Stimulated activated CD4-positive, alpha-beta T cell treated with anti-CD3 and anti-CD28 coated beads, Interleukin-2, amount 100 ng/mL, for 48 hours (primary cell): ENCODE measurements around the gene TBXA2R.
"Not testable (repeated sequence)": the region's sequence is repeated elsewhere in the genome, so short reads cannot be mapped to it uniquely, and the experiment has no call there.

ENCODE experiments used
- DNase-seq, 2 donors: peaks; one replicate each; pipeline ENCODE4 v3.0.0-alpha.2; 2020

TBXA2R gene

DNA sequence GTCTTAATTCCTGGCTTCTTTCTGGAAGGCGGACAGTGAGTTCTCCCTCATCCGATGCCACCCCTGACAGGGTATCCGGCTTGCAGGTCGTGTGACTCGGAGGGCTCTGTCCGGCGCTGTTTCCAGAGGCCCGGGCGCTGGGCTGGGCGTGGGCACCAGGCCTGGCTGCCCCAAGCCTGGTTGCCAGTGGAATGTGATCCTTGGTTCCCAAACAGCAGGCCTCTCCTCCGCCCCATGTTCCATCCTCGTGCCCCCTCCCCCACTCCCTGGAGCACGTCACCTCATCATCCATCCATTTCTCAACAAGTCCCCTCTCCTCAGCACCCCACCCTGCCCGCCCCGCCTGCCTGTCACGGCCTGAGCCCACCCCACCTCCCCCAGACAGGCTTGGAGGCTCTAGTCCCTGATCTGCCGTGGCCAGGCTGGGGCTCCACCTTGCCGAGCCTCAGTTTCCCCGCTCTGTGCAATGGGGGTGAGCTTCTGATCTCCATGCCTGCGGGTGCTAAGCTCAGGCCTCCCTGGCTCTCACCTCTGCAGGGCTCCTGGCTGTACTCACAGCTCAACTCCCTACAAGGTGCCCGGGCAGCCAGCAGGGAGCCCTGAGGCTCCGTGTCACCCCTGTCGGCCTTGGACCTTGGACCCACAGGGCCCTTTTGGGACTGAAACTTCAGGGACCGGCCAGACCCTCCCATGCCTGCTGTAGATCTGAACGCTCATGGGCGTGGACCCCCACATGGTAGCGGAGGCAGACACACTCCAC, 2.3 kb downstream of the TBXA2R start:
- DNase-seq: no peak

GRCh38 chr19:3603121-3603811, 3.4 kb downstream of the TBXA2R start:
- no peak for DNase-seq

- DNase-seq: no peak
These were observed 5.7 kb downstream of the TBXA2R start for GRCh38 chr19:3601021-3601420.

DNA sequence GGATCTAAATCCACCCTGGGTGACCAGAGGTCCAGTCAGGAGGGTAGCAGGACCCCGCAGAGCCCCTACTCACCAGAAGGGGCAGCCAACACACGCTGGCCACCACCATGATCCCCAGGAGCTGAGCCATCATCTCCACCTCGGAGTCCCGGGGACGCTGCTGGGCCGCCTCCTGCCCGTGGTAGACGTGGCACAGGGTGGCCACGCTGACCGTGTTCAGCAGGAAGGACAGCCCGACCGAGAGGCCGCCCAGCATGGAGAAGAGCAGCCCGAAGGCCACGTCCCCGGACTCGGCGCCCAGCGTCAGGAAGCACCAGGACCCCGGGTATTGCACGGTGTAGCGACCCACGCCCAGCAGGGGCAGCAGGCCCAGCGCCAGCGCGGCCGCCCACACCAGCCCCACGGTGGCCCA, 6.9 kb downstream of the TBXA2R start:
- no peak for DNase-seq

DNA sequence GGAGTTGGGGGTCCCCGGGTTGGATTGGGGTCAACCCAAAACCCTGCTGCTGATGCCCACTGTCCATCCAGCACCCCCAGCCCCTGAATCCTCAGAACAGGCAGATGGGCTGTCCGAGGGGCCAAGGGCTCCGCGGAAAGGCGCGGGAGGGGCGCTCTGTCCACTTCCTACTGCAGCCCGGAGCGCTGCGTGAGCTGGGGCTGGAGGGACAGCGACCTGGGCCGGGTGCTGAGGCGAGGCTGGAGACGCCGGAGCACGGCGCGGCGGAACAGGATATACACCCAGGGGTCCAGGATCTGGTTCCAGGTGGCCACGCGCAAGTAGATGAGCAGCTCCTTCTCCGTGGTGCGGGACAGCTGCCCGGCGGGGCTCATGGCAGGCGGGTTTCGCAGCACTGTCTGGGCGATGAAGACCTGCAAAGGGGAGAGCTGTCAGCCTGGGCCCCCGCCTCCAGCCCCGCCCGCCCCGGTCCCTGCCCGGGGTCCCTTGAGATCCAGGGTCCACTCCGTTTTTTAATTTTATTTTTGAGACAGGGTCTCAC, 11.1 kb downstream of the TBXA2R start:
- no peak for DNase-seq

DNA sequence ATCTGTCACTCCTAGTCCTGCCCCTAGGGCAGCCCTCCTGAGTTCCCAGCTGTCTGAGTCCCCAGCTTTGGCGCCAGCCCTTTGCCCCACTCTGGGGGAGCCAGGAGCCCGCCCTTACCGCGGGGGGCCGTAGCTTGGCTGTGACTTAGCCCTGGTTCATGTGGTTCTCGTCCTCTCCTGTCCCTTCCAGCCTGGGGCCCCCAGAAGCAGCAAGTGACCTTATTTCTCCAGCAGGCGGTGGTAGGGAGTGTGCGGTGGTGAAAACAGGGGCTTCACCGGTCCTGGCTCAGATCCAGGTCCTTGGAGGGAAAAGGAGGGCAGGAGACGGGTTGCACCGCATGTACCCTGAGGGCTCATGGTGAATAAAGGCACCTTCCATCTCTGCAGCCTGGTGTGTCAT, 13.5 kb downstream of the TBXA2R start:
- DNase-seq: no peak

- no peak for DNase-seq
These were observed 14.6 kb downstream of the TBXA2R start for GRCh38 chr19:3591876-3592613.

GRCh38 chr19:3590991-3591659, 15.6 kb downstream of the TBXA2R start:
- no peak for DNase-seq

- DNase-seq: no peak
These were observed 16.7 kb downstream of the TBXA2R start for GRCh38 chr19:3589949-3590348.

GRCh38 chr19:3589439-3589838, 17.2 kb downstream of the TBXA2R start:
- DNase-seq: no peak

GRCh38 chr19:3586707-3587346, 19.8 kb downstream of the TBXA2R start:
- no peak for DNase-seq

DNA sequence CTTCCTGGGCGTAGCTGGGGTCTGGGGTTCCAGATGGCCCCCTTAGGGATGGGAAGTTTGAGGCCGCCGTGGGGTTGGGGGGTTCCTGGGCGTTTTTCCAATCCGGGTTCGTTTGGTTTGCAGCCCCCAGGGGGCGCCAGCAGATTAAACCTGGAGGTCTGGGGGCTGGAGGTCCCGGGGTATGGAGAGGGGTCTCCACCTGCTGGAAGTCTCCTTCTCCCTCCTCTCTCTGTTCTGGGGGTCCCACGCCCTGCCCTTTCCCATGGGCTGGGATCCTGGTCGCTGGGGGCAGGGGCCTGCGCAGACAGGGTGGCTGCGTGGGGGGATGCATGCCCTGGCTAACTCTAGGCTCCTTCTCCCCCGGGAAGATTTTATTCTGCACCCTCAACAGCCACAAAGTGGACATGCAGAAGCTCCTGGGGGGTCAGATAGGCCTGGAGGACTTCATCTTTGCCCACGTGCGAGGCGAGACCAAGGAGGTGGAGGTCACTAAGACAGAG, 20.5 kb downstream of the TBXA2R start:
- peak; percentile 44 to 51 for DNase-seq

- DNase-seq: no peak
These were observed 21.2 kb downstream of the TBXA2R start, which contains the start of gene GIPC3 for GRCh38 chr19:3585301-3586126. TSS of gene GIPC3 (plus strand) at chr19:3585478. CDS start at chr19:3585598, 120 bp downstream.

DNA sequence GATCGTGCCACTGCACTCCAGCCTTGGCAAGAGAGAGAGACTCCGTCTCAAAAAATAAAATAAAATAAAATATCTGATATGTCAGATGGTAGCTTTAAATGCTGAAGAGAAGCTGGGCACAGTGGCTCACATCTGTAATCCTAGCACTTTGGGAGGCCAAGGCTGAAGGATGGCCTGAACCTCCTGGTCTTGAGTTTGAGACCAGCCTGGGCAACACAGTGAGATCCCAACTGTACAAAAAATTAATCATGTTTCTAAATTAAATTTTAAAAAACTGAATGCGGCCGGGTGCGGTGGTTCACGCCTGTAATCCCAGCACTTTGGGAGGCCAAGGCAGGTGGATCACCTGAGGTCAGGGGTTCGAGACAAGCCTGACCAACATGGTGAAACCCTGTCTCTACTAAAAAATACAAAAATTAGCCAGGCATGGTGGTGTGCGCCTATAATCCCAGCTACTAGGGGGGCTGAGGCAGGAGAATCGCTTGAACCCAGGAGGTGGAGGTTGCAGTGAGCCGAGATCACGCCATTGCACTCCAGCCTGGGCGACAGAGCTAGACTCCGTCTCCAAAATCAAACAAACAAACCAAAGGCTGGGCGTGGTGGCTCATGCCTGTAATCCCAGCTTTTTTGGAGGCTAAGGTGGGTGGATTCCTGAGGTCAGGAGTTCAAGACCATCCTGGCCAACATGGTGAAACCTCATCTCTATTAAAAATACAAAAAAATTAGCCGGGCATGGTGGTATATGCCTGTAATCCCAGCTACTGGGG, 22.5 kb downstream of the TBXA2R start:
- not testable (repeated sequence) for DNase-seq

DNA sequence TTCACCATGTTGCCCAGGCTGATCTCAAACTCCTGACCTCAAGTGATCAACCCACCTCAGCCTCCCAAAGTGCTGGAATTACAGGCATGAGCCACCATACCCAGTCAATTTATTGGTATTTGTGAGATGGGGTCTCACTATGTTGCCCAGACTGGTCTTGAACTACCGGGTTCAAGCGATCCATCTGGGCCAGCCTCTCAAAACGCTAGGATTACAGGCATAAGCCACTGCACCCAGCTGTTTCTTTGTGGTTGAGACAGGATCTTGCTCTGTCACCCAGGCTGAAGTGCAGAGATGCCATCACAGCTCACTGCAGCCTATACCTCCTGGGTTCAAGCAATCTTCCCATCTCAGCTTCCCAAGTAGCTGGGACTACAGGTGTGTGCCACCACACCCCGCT, 24.9 kb downstream of the TBXA2R start:
- DNase-seq: not testable (repeated sequence)

DNA sequence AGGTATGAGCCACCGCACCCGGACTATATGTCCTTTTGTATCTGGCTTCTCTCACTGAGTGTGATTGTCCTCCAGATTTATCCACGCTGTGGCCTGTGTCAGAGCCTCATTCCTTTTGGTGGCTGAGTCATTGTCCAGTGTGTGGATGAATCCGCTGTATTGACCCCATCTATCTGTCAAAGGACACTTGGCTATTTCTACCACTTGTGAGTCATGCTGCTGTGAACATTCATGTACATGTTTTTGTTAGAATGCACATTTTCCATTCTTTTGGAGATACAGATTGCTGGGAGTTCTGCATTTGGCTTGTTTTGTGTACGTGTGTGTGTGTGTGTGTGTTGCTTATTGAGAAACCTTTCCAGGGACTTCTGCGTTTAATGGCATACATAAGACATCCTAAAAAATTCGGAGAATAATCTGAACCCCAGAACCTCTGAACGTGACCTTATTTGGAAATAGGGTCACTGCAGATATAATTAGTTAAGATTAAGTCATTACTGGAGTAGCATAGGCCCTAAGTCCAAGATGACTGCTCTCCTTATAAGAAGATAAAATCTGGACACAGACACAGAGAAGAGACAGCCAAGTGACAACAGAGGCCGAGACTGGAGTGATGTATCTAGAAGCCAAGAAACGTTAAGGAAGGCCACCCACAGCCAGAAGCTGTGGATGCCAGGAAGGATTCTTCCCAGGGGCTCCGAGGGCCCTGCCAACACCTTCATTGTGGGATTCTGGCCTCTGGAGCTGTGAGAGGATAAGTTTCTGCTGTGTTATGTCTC, 26.3 kb downstream of the TBXA2R start:
- DNase-seq: no peak

DNA sequence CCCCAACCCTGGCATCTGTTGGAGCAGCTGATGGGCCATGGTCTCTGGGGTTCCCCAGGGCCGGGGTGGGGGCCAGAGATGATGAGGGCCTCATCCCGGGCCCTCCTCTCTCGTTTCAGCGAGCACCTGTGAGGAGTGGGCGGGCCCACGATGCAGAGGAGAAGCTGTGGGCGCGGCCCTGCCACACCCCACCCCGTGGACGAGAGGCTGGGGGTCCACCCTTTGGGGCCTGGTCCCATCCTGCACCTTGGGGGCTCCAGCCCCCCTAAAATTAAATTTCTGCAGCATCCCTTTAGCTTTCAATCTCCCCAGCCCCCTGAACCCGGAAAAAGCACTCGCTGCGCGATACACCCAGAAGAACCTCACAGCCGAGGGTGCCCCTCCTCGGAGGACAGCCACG, 28.3 kb downstream of the TBXA2R start:
- DNase-seq: no peak

DNA sequence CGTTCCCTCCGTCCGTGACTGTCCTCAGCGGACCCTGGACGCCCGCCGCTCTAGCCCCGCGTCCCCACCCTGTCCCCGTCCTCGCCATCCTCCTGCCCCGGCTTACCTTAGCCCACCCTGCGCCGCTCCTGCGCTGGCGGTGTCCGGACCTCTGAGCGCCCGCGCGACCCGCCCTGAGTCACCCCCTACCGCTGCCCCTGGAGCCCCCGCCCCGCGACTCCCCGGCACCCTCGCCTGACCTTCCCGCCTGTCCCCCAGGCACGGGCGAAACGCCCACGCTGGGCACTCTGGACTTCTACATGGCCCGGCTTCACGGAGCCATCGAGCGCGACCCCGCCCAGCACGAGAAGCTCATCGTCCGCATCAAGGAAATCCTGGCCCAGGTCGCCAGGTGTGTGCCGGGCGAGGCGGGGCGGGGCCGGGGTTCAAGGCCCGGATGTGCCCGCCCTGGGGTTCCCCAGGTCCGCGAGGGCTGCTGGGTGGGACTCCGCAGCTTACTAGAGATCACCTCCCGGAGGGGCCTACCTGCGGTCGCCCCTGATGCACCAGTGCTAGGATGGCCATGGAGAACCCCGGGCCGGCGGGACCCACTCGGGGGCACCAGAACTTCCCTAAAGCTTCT, 28.8 kb downstream of the TBXA2R start:
- no peak for DNase-seq
